HG02678 (cell line): ENCODE data around the gene TCF15.
"Not testable (repeated sequence)": the region's sequence is repeated elsewhere in the genome, so short reads cannot be mapped to it uniquely, and the experiment has no call there.

ENCODE experiments used
- ATAC-seq: cut with Tn5 transposase; IDR thresholded peaks from one replicate; pipeline ENCODE4 v1.9.1; 2021; ENCODE audit warnings: mild to moderate bottlenecking, moderate library complexity; ENCODE audit not compliant: unreplicated experiment

TCF15 gene

DNA sequence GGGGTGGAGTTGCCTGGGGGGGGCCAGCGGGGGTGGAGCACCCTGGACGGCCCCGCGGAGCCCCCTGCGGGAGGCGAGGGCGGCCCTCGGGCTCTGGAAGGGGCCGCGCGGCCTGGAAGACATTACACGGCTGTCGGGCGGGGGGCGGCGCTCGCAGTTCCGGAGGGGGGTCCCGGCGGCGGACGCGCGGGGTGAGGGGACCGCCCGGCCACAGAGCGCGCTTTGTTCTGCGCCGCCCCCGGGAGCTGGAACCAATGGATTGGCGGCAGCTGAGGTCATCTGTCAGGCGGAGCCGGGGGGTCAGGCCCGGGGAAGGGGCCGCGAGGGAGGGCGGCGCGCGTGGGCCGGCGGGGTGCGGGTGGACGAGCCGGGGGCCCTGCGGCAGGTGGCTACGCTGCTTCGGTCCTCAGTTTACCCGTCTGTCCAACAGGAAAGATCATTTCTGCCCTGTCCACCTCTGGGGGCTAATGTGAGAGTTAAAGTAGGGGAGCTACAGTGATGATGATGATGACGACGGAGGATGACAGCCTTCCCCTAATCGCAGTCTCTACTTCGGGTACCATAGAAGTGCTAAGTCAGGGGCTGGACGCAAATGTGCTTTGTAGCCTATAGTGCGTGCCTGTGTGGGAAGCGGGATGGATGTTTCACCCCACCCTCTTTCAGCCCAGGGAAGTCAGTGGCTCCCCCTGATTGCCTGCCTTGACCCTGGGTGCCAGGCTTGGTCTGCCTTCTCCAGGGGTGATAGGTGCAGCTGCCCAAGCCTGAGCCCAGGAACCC is 32.5 kb upstream of the TCF15 start:
- no peak for ATAC-seq

DNA sequence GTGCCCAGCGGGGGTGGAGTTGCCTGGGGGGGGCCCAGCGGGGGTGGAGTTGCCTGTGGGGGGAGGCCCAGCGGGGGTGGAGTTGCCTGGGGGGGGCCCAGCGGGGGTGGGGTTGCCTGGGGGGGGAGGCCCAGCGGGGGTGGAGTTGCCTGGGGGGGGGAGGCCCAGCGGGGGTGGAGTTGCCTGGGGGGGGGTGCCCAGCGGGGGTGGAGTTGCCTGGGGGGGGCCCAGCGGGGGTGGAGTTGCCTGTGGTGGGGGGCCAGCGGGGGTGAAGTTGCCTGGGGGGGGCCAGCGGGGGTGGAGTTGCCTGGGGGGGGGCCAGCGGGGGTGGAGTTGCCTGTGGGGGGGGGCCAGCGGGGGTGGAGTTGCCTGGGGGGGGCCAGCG is 31.9 kb upstream of the TCF15 start:
- not testable (repeated sequence) for ATAC-seq

DNA sequence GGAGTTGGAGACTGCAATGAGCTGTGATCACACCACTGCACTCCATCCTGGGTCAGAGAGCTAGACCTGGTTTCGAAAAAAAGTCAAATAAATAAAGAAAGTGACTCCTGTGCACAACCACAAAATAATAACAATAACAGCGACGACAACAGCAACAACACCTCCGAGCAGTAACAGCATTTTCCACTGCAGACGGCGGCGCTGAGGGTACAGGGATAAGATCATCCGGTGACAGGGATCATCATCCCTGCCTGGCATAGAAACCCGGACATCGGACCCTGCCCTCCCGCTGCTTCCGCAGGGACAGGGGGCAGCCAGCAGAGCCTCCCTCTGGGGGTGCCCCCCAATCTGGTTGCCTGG is 31.4 kb upstream of the TCF15 start:
- ATAC-seq = no peak

DNA sequence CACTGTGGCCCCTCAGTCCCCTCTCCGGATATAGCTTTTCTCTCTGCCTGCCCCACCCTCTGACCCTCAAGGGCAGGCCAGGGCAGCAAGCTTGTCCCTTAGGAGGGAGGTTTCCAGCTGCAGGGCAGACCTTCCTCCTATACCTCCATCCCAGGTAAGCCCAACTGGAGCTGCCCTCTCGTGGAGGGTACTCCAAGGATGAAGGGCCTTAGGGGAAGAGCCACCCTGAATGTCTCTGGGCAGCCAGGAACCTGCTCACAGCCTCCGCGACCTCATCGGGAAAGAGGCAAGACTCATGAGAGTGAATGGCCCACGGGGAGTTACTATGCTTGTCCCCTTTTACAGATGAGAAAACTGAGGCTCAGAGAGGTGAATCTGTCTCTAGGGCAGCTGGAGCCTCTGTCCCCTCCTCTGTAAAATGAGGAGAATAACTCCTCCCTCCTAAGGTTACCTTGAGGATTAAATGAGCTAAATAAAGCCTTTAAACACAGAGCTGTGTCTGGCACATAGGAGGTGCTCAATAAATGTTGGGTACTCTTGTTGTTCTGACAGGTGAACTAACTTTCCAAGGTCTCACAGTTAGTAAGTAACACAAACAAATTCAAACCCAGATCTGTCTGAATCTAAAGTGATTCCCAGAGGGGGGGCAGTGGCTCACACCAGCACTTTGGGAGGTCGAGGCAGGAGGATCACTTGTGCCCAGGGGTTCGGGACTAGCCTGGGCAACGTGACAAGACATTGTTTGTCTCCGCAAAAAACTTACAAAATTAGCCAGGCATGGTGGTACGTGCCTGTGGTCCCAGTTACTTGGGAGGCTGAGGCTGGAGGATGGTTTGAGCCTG is 30.8 kb upstream of the TCF15 start:
- ATAC-seq = no peak

DNA sequence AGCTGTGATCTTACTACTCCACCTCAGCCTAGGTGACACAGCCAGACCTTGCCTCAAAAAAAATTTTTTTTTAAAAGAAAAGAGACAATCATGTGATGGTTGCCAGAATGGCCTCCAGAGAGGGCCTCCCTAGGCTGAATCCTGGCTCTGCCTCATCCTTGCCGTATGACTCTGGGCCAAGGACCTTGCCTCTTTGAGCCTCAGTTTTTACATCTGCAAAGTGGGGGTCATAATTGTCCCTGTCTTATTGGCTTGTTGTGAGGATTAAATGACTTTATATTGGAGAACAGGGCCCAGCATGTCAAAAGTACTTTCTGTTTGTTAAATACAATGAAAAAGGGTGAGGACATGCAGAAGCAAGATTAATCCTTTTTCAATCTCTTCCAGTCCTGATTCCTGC is 28.5 kb upstream of the TCF15 start:
- no peak for ATAC-seq

DNA sequence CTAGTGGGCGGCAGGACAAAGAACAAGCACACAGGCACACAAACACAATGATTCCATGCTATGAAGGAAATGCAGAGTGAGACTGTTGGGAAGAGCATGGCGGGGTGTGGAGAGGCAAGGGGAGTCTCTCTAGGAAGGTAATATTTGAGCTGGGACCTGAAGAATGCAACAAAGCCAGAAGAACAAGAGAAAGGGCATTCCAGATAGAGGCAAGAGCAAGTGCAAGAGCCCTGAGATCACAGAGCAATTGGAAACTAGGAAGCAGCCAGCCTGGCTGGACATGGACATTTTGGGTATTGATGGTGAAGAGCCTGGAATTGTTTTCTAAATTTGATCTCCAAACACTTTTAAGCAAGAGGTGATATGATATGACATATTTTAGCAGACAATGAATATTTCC is 27.4 kb upstream of the TCF15 start:
- no peak for ATAC-seq

DNA sequence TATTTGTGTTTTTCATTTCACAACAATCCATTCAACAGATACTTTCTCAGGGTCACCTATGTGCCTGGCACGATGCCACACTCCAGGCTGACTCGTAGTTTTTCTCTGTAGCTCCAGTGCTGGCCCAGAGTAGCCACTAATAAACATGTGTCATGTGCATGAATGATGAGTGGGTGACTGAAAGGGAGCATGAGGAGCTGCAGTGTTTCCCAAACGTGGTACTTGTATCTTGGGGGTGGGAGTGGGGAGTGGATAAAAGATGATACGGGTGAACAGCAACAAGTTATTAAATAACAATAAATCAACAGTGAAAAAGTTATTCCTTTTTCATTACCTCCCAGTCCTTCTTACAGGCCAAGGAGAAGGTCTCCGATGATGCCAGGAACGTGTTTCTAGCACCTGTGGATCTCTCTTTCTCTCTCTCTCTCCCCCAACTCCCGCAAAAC is 25.8 kb upstream of the TCF15 start:
- no peak for ATAC-seq

DNA sequence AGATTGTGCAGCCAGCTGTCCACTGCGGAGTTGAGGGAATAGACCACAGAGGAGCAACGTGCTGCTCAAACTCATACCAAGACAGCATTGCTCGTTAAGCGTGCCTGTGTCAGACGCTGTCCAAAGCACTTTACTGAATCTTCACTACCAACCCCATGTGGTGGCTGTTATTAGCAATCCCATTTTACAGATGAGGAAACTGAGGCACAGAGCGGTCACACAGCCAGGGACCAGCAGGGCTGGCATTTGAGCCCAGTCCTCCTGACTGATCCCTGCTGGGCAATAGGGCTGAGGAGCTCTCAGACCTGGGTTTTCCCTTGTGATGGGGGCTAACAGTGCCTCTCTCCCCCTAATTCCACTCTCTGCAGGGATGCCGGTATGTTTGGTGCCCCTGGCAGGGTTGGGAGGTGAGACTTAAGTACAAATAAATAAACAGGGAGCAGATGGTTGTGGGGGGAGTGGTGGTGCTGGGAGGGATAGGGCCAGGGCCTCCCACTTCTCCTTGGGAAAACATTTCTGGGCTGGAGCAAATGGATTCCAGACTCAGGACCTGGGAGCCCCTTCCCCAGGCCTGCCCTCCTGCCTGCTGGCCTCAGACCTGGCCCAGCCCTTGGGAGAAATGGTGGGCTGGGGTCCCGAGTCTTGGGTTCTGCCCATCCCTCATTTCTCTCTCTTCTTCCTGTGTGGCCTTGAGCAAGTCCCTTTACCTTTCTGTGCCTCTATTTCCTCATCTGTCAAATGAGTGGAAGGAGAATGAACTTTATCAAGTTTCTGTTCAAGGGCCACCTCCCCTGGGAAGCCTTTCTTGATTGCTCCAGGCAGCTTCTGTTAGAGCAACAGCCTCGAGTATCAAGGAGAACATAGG is 25.2 kb upstream of the TCF15 start:
- ATAC-seq = no peak

DNA sequence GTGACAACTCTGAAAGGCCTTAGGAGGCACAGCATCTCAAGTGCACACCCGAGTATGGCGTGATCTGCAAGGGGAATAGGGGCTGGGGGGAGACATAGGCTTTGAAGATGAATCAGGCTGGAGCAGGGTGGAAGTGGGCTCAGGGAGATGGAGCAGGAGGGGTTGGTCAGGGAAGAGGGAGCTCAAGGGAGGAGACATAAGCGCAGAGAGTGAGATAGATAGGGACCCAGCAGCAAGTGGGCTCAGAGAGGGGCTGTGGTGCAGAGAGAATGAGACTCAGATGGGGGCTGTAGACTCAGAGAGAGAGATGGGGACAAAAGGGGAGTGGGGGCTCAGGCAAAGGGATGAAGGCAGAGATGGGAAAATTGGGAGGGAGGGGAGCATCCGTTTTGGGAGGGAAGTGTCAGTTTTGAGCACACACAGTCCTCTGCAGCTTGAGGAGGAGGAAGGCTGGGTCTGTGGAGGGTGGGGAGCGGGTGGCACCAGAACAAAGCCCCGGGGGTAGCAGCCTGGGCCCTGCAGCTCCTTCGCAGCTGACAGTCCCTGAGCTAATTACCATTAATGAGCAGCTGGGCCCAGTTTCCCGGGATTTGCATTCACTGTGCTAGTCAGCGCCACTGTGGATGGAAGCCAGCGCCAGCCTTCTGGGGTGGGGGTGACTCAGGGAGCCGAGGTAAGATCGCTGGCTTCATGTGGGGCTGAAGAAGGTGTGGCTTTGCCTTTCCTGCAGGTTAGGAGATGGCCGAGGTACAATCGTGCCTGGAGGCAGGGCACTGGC is 24.2 kb upstream of the TCF15 start:
- no peak for ATAC-seq

DNA sequence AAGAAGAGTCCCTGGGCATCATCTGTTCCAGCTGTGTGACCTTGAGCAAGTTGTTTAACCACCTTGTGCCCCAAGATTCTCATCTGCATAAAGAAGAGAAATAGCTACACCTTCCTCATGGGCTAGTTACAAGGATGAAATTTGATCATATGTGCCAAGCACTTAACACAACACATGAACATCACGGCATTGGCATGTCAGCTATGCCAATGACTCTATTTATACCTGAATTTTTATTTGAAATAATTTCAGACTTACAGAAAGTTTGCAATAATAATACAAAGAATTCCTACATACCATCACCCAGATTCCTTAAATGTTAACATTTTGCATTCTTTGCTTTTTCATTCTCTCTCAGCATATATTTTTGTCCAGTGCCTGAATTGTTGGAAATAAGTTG is 21.0 kb upstream of the TCF15 start:
- no peak for ATAC-seq

DNA sequence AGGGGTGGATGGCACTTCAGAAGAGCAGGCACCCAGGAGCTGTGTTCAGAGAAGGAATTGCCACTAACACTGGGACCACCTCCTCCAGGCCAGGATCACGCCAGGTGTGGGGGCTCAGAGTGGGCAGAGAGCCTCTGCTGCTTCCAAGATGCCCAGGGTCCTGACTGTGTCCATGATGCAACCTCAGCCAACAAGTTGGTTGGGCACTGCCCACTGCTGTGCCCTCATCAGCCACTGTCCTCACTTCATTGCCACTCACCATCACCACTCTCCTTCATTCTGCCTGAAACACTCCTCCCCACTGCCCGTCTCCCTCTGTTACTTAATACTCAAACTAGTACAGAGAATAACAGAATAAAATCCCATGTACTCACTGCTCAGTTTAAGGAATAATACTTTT is 16.5 kb upstream of the TCF15 start:
- ATAC-seq = no peak

DNA sequence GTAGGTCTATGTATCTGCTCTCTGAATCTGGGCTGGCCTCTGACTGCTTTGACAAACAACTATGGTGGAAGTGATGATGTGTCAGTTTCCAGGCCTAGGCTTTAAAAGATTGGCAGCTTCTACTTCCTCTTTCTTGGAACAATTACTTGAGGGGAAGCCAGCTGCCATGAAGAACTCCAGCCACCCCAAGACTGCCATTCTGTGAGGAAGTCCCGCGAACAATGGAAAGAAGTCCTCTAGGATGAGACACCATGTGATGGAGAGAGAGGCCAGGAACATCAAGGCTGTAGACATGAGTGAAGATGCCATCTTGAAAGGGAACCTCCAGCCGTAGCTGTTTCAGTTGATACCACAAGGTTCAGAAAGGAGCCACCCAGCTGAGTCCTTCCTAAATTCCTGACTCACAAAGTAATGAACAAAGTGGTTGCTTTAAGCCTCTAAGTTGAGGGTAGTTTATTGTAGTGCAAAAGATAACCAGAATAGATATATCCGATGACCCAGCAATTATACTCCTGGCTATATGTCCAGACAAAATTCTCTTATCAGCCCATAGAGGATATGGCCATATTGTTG is 15.3 kb upstream of the TCF15 start:
- no peak for ATAC-seq

DNA sequence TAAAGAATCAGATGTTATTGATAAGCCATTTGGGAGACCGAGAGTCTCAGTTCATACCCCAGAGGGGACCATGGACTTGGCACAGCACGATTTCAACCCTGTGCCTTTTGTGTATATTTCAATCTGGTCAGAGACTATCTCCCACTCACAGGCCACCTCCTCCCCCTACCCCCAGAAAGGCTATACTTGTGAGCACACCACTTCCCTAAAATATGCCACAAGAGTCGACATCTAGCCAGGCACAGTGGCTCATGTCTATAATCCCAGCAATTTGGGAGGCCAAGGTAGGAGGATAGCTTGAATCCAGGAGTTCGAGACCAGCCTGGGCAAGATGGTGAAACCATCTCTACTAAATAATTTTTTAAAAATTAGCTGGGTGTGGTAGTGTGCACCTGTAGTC is 13.6 kb upstream of the TCF15 start:
- no peak for ATAC-seq

DNA sequence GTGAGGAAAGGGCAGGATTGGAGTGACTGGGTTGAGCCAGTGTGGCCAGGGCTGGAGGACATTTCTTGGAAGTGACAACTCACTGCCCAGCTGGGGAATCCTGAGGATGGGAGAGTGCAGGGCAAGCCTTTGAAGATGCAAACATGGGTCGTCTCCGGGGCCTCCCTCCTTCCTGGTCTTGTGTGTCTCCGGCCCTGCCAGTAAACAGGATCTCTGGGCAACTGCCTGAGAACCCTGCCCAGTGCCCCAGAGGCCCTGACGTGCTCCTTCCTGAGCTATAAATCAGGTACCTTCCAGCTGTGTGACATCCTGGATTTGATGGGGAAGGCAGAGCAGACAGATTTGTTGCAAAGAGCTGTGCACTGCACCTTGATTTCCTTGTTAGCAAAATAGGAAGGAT is 12.9 kb upstream of the TCF15 start:
- no peak for ATAC-seq

DNA sequence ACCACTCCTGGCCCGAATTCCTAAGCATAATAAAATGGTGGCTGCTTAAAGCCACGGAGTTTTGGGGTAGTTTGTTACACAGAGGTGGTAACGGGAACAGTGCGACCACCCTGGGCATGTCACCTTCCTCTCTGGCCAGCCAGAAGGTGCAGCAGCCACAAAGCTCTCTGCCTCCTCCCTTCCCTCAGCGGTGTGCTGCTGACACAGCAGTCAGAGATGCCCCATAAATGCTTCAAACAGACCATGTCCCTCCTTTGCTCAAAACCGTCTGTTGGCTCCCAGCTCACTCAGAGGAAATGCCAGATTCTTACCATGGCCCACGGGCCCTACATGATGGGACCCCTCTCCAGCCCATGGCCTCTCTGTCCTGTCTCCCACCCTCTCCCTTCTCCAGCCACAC is 12.1 kb upstream of the TCF15 start:
- ATAC-seq = no peak

DNA sequence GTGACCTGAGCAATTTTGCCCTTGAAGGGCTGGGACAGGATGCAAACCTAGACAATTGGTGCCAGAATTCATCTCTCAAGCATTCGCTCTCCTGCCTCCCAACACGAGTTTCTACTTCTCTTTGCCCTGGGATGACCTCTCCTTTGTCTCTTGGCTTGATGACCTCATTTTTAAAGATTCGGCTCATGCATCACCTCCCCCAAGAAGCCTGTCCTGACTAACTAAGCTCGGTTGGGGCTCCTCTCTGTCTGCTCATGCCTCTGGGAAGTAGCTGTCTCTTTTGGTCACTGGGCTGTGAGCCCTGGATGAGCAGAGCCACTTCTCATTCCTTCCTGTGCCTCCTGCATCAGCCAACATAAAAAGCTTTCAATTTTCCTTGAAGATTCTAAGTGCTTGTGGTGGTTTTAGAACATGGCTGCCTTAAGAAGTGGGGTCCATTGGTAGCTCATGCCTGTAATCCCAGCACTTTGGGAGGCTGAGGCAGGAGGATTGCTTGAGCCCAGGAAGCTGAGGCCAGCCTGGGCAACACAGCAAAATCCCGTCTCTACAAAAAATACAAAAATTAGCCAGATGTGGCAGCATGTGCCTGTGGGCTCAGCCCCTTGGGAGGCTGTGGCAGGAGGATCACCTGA is 11.1 kb upstream of the TCF15 start:
- no peak for ATAC-seq

DNA sequence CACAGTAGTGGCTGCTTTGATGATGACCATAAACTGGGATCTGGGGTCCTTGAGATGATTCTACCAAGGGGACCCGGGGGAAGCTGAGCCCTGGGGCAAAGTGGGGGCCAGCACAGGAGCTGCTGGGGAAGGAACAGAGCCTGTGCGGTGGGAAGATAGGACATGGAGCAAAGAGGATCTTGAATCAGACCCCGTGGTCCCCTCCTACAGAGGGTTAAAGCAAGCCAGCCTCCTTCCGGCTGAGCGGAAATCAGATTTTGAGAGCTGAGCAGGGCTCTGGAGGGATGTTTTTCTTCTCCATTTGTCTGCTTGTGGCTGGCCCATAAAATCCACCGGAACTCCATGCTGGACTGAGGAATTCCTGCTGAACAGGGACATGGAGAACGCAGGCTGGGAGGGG is 10.1 kb upstream of the TCF15 start:
- no peak for ATAC-seq

DNA sequence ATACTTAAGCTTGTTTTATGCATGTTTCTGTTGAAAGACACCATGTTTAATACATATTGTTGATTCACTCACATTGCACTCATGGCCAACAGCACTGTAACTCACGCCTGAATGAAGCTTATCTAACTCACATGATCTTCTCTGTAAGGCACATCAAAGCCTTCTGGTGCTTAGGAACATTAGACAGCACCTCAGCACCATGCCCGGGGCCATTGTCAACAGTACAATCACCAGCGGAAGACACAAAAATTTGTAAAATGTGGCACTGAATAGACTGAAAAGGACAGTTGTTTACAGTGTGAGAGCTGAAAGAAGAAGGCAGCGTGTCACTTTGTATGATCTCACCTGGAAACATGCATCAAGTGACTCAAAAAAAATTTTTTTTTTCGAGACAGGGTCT is 8.9 kb upstream of the TCF15 start:
- no peak for ATAC-seq

DNA sequence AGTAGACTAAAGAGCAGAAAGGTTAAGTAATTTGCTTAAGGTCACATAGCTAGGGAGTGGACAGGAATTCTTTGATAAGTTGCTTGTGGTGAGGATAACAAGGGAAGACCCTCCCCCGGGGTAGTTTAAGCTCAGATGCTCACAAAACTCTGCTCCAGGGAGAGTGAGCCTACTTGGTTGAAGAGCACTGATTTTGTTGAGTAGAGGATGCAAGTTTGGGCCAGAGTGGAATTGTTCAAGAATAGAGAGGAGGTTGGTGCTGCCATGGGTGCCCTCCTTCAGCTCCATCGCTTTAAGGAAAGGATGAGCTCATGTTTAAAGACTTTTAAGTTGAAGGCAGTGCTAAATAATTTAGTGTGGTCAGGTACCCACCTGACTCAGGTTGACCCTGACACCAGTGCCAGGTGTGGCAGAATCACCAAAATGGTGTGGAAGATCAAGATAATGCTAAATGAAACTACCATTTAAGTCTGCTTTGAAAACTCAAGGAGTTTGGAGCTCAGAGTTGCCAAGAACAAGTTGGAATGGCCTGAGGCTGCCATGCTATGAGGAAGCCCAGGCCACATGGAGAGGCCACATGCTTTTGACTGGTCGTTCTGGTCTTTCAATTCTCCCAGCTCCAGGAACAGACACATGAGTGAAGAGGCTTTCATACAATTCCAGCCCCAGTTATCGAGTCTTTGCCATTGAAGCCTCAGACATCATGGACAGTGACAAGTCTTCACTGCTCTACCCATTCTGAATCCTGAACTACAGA is 8.0 kb upstream of the TCF15 start:
- ATAC-seq = no peak
